ENCODE measurements around the gene SLC44A2.

SLC44A2 gene

GRCh38 chr19:10625003-10625761 is at the start of gene SLC44A2:
TSS of gene SLC44A2 (plus strand) at chr19:10625553. CDS start at chr19:10625634, 81 bp downstream.
- DNase-seq = peak in 1 of 2 experiments; percentile 68

- no peak for DNase-seq
Observed at GRCh38 chr19:10577951-10578350, 47.4 kb upstream of the SLC44A2 start.

- peak; percentile 91 to 97 for DNase-seq
Observed at GRCh38 chr19:10580979-10581631, 44.2 kb upstream of the SLC44A2 start.

- DNase-seq = no peak
Observed at GRCh38 chr19:10582091-10582490, 43.3 kb upstream of the SLC44A2 start.

GRCh38 chr19:10583036-10583776 is 42.1 kb upstream of the SLC44A2 start:
- no peak for DNase-seq

- DNase-seq = no peak
Observed at GRCh38 chr19:10586396-10586795, 39.0 kb upstream of the SLC44A2 start.

- DNase-seq = no peak
Observed at GRCh38 chr19:10587022-10587838, 38.1 kb upstream of the SLC44A2 start, which contains the start of gene AP1M2. TSS of gene AP1M2 (minus strand) at chr19:10587312. CDS start at chr19:10587231, 81 bp downstream.

- no peak for DNase-seq
Observed at GRCh38 chr19:10587839-10588150, 37.6 kb upstream of the SLC44A2 start.

- no peak for DNase-seq
Observed at GRCh38 chr19:10593148-10593547, 32.2 kb upstream of the SLC44A2 start.

- DNase-seq = no peak
Observed at GRCh38 chr19:10593820-10594637, 31.3 kb upstream of the SLC44A2 start.

GRCh38 chr19:10600149-10600548 is 25.2 kb upstream of the SLC44A2 start:
- no peak for DNase-seq

- DNase-seq = no peak
Observed at GRCh38 chr19:10601999-10602329, 23.4 kb upstream of the SLC44A2 start.

GRCh38 chr19:10602330-10603083 is 22.8 kb upstream of the SLC44A2 start:
- peak; percentile 53 to 75 for DNase-seq

GRCh38 chr19:10603084-10603872 is 22.1 kb upstream of the SLC44A2 start:
- no peak for DNase-seq

- DNase-seq = no peak
Observed at GRCh38 chr19:10603873-10604459, 21.4 kb upstream of the SLC44A2 start.

GRCh38 chr19:10604460-10604980 is 20.8 kb upstream of the SLC44A2 start:
- no peak for DNase-seq

GRCh38 chr19:10611907-10612306 is 13.4 kb upstream of the SLC44A2 start:
- peak in 1 of 2 experiments; percentile 51 for DNase-seq

GRCh38 chr19:10612499-10613119 is 12.7 kb upstream of the SLC44A2 start:
- no peak for DNase-seq

GRCh38 chr19:10615429-10616023 is 9.8 kb upstream of the SLC44A2 start:
- no peak for DNase-seq

Measured in NCI-H524 (cell line).